Skeletal muscle tissue (tissue), 4 donors: ENCODE data around the gene EVA1C. TPM values are rescaled to one million over a fixed set of nuclear protein-coding genes. Genes with fewer than 3 reads are reported as not detected.
"Not testable (repeated sequence)": the region's sequence is repeated elsewhere in the genome, so short reads cannot be mapped to it uniquely, and the experiment has no call there.

Source experiments
- H3K27ac ChIP-seq: one replicate; pipeline ENCODE4 v1.7.0; 2013; ENCODE audit warnings: mild to moderate bottlenecking, low read depth, low read length, inconsistent platforms
- H3K27me3 ChIP-seq, 3 donors: one replicate each; pipeline ENCODE4 v1.7.0; 2013; ENCODE audit warnings: low read length in 3 of 3; ENCODE audit not compliant: control insufficient read depth in 3 of 3, insufficient read depth in 3 of 3
- H3K36me3 ChIP-seq, 3 donors: one replicate each; pipeline ENCODE4 v1.7.0; 2013; ENCODE audit warnings: low read length in 3 of 3; ENCODE audit not compliant: control insufficient read depth in 3 of 3, insufficient read depth in 3 of 3
- H3K4me1 ChIP-seq, 3 donors: one replicate each; pipeline ENCODE4 v1.7.0; 2013; ENCODE audit warnings: low read length in 3 of 3, mild to moderate bottlenecking in 3 of 3; ENCODE audit not compliant: control insufficient read depth in 3 of 3, insufficient read depth in 3 of 3
- H3K4me3 ChIP-seq, 3 donors: one replicate each; pipeline ENCODE4 v1.7.0; 2013; ENCODE audit warnings: low read length in 3 of 3
- H3K9ac ChIP-seq, 3 donors: one replicate each; pipeline ENCODE4 v1.7.0; 2013; ENCODE audit warnings: low read length in 3 of 3, mild to moderate bottlenecking in 3 of 3, moderate library complexity in 2 of 3, low read depth in 1 of 3
- H3K9me3 ChIP-seq, 3 donors: one replicate each; pipeline ENCODE4 v1.7.0; 2013; ENCODE audit warnings: low read length in 3 of 3; ENCODE audit not compliant: control insufficient read depth in 3 of 3
- total RNA-seq: library from RNA; depleted of rRNA; stranded (reverse); fragments of >200 nt; gene quantifications from one replicate; pipeline ENCODE4 v1.2.3, GENCODE V29; 2014
- donor health status: Osteomylitis.

EVA1C gene
- total RNA-seq, 1 donor from 2014 or later = 0.52 TPM

DNA sequence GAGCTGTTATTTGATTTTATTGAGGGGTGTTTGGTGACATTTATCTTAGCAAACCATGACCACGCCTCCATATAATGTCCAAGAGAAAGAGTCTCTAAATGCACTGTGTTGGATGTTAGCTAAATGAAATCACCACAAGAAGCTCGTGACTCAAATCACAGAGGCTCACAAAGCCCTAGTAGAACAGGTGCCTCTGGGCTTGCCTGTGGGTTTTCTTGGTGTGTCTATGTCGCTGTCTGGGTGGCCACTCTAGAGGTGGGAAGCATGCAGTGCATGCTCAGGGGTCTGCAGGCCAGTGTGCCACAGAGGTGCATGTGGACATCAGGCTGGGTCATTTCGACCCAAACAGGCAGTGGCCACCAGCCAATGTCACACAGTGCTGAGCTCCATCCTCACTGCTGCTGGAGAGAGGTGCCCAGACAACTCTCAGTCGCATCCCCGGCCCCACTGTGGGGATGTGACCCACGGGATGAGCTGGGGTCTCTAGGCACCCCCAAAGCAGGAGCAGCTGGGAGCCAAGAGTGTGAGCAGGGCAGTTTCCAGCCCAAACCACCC, 94.0 kb downstream of the EVA1C start:
- H3K9ac ChIP-seq, H3K4me3 ChIP-seq, H3K9me3 ChIP-seq, H3K27ac ChIP-seq, H3K4me1 ChIP-seq, H3K36me3 ChIP-seq, H3K27me3 ChIP-seq: not testable (repeated sequence)

DNA sequence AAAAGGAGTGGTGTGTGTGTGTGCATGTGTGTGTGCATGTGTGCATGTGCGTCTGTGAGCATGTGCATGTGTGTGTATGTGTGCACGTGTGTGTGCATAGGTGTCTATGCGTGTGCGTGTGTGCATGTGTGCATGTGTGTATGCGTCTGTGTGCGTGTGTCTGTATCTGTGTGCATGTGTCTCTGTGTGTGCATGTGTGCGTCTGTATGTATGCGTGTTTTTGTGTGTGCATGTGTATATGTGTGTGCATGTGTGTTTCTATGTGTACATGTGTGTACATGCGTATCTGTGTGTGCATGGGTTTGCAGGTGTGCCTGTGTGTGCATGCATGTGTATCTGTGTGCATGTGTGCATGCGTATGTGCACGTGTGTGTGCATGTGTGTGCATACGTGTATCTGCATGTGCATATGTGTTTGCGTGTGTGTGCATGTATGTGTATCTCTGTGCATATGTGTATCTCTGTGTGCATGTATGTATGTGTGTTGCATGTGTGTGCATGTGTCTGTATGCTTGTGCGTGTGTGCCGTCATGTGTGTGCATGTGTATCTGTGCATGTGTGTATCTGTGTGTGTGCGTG, 94.9 kb downstream of the EVA1C start:
- H3K36me3 ChIP-seq = peaks cover 2 to 8% (median 7%) of the 10 kb centered on the region in 3 donors
- H3K9me3 ChIP-seq = no peaks in the 10 kb centered on the region
- H3K4me1 ChIP-seq = no peaks in the 10 kb centered on the region
- H3K9ac ChIP-seq = no peak overlapping the region
- H3K27ac ChIP-seq = no peak overlapping the region
- no peak overlapping the region for H3K4me3 ChIP-seq
- no peaks in the 10 kb centered on the region for H3K27me3 ChIP-seq

DNA sequence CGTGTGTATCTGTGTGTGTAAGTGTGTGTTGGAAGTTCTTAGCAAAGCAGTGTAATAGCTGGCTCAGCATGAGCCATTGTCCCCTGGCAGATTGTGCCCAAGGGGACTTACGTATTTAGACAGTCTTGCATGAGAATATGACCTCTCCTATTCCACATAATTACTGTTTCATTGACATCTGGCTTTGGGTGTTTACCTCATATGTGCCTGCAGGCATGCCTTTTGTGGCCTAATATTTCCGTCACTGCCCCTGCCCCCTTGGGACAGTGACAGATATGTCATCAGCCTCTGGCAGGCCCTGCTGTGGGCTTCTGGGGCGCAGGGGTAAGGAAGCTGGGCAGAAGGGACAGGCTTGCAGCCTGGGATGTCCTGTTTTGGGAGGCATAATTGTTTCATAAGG, 95.5 kb downstream of the EVA1C start:
- H3K27me3 ChIP-seq, H3K4me3 ChIP-seq, H3K4me1 ChIP-seq, H3K27ac ChIP-seq, H3K9me3 ChIP-seq, H3K9ac ChIP-seq, H3K36me3 ChIP-seq: not testable (repeated sequence)

DNA sequence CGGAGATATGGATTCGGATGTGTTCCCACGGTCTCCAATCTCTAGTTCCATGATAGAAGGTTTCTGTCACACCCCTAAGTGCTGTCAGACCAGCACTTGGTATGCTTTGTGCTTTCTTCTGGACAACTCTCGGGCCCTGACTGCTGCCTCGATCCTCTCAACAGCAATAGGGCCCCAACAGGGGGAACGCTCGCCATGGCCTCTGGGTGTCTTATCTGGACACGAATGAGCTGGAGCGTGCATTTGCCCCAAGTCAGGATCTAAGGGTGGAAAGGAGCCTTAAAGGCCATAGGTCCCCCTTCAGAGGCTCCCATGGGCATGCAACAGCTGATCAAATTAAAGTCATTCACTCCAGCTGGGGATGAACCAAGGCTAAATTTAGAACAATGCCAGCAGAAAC, 96.1 kb downstream of the EVA1C start:
- peaks cover 0 to 8% (median 5%) of the 10 kb centered on the region in 3 donors for H3K36me3 ChIP-seq

DNA sequence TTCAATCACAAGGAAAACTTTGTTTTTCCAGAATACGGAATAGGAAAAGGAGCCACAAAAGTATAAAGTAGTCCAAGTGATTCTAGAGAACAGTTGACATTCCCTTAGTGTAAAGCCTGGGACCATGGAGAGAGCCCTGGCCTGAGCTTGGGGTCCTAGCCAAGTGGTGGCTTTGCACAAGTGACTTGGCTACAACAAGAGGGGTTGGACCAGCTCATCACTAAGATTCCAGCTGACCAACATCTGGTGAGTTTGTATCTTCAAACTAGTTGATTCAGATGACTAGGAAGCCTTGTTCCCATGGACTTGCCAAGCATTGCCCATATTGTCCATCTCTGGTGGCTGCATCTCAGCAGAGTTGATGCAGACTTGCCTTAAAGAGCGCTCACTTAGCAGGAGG, 96.5 kb downstream of the EVA1C start:
- not testable (repeated sequence) for H3K27ac ChIP-seq

More for the DNA sequence above, 96.1 kb downstream of the EVA1C start:
- no peaks in the 10 kb centered on the region for H3K27me3 ChIP-seq
- H3K4me3 ChIP-seq = no peak overlapping the region
- no peaks in the 10 kb centered on the region for H3K4me1 ChIP-seq
- H3K9me3 ChIP-seq = no peaks in the 10 kb centered on the region
- no peak overlapping the region for H3K9ac ChIP-seq
- H3K27ac ChIP-seq = no peak overlapping the region

DNA sequence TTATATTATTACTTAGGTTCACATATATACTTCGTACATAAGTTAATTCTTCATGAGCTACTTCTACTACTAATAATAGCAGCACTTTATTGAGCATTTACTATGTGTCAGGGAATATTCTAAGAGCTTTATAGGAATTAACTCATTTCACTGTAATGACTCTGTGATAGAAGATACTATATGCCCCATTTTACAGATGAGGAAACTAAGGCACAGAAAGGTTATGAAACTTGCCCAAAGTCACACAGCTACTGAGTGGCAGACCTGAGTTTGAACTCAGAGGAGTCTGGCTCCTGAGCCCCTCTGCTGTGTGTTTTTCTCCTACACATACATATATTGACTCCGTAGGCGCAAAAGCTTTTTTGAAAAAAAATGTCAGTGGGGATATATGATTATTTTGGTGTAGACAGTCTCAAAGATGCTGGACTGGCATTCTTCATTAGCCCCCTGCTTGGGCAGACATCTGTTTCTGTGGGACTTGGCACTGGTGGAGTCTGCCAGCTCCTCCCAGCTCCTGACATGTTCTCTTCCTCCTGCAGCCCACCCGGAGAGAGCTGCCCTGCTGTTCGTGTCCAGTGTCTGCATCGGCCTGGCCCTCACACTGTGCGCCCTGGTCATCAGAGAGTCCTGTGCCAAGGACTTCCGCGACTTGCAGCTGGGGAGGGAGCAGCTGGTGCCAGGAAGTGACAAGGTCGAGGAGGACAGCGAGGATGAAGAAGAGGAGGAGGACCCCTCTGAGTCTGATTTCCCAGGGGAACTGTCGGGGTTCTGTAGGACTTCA, 102.0 kb downstream of the EVA1C start:
- Histone ChIP-seq H3K27ac (no peak overlapping the region), H3K27me3 (no peaks in the 10 kb centered on the region), H3K4me3 (no peak overlapping the region), H3K9me3 (no peaks in the 10 kb centered on the region), H3K9ac (no peak overlapping the region), H3K4me1 (peaks cover 0 to under 1% (median 0%) of the 10 kb centered on the region in 3 donors), H3K36me3 (peaks cover 0 to 3% (median 0%) of the 10 kb centered on the region in 3 donors)

More for the DNA sequence above, 96.5 kb downstream of the EVA1C start:
- not testable (repeated sequence) for H3K9ac ChIP-seq, H3K36me3 ChIP-seq, H3K9me3 ChIP-seq, H3K4me3 ChIP-seq, H3K27me3 ChIP-seq, H3K4me1 ChIP-seq

DNA sequence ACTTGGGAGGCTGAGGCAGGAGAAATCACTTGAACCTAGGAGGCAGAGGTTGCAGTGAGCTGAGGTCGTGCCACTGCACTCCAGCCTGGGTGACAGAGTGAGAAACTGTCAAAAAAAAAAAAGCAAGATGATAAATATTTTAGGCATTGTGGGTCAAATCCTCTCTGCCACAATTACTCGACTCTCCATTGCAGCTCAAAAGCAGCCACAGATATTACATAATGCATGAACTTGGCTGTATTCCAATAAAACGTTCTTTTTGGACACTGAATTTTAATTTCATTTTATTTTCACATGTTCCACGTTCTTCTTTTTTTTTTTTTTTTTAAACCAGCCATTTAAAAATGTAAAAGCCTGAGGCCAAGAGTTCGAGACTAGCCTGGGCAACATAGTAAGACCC, 103.4 kb downstream of the EVA1C start:
- Histone ChIP-seq H3K4me3 (no peak overlapping the region), H3K27ac (no peak overlapping the region), H3K36me3 (peaks cover 0 to 3% (median 0%) of the 10 kb centered on the region in 3 donors), H3K9ac (no peak overlapping the region), H3K27me3 (peaks cover 0 to 5% (median 0%) of the 10 kb centered on the region in 3 donors), H3K4me1 (peaks cover 8 to 9% (median 9%) of the 10 kb centered on the region in 3 donors), H3K9me3 (no peaks in the 10 kb centered on the region)

DNA sequence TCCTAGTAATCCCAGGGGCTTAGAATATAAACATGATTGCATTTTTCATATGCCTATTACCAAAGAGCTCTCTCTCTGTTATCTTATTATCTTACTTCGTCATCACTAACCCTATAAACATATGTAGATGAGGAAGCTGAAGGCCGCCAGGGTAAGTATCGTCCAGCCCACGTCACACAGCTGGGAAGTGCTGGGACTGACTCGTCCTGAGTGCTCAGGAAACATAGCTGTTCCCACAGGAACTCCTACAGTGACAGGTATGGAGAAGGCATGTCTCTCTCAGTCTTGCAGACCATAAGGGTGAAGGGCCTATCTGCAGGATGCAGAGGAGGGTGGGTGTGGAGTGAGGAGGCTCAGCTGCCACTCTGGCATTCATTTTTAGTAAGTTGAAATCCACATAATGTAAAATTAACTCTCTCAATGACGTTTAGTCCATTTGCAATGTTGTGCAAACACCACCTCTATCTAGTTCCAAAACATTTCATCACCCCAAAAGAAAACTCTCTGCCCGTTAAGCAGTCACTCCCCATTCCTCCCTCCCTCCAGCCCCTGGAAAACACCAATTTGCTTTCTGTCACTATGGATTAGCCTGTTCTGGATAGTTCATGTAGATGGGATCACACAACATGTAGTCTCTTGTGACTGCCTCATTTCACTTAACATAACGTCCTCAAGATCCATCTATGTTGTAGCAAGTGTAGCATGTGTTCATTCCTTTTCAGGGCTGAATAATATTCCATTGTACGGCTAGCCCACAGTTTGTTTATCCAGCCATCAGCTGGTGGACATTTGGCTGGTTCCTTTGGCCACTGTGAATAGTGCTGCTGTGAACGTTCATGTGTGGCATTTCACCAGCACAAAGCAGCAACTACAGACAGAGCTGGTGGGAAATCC, 104.5 kb downstream of the EVA1C start:
- no peak overlapping the region for H3K9ac ChIP-seq
- peaks cover 10 to 19% (median 15%) of the 10 kb centered on the region in 3 donors for H3K4me1 ChIP-seq
- H3K9me3 ChIP-seq = no peaks in the 10 kb centered on the region
- peaks cover 0 to 8% (median 0%) of the 10 kb centered on the region in 3 donors for H3K27me3 ChIP-seq
- peaks cover 0 to 3% (median 0%) of the 10 kb centered on the region in 3 donors for H3K36me3 ChIP-seq
- H3K27ac ChIP-seq = peak overlapping the region; percentile 40
- no peak overlapping the region for H3K4me3 ChIP-seq

DNA sequence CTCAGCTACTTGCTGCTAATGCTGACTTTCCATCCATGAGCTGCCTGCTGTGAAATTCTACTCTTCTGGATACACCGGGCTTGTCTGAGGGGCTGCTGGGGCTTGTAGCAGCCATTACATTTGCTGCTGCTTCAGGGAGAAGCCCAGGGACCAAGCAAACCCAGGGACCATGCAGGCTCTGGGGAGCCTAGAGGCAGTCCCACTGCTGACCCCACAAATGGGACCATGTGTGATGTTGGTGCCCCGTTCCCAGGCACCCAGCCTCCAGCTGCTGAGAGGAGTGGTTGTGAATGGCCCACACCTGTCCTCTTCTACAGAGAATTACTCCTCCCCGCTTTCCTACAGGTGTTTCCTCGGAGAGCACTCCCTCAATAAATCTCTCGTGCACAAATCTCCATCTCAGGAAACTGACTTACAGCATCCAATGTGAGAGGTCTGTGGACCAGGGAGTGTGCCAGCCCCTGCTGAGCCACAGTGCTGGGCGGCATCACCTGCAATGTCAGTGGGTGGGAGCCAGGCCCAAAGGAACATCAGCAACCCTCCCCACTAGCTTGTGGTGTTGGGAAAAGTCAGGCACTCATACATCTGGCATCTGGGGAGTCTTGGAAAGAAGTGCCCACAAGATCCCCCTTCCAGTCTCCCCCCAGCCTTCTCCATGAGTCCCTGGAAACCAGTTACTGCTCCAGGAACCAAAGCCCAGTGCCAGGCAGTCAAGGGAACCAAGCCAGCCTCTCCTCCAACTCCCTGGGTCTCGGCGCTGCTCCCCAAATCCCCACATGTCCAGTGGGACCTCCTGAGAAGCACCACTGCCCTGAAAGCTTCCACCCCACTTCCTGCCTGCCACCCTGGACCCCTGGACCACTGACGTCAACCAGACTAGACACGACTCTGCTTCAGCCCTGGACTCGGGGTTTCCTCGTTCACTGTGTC, 107.7 kb downstream of the EVA1C start:
- peaks cover 0 to 9% (median 0%) of the 10 kb centered on the region in 3 donors for H3K27me3 ChIP-seq
- peak overlapping the region in 1 of 3 donors; percentile 35 for H3K4me3 ChIP-seq

More for the DNA sequence above, 107.7 kb downstream of the EVA1C start:
- Histone ChIP-seq H3K4me1 (peaks cover 17 to 26% (median 19%) of the 10 kb centered on the region in 3 donors), H3K9me3 (no peaks in the 10 kb centered on the region), H3K27ac (peak overlapping the region; percentile 72), H3K9ac (peak overlapping the region; percentile 16 to 34 (median 24)), H3K36me3 (no peaks in the 10 kb centered on the region)
